Measurements from ENCODE around the gene MMP17.

Gene MMP17

GRCh38 chr12:131796754-131797587, 31.2 kb upstream of the MMP17 start:
- no peak overlapping the region for H3K27ac ChIP-seq (ENCODE audit: low read length)
- no peaks in the 10 kb centered on the region for H3F3A ChIP-seq (ENCODE audit: insufficient read depth, low read length)
- H3K79me2 ChIP-seq (ENCODE audit: low read length): no peaks in the 10 kb centered on the region
- no peak overlapping the region for H3K9ac ChIP-seq (ENCODE audit: low read length)
- no peaks in the 10 kb centered on the region for H3K36me3 ChIP-seq (replicated peaks; ENCODE audit: insufficient read depth, low read length)
- H3K27me3 ChIP-seq (replicated peaks; ENCODE audit: insufficient read depth, low read length): no peaks in the 10 kb centered on the region
- H3K4me1 ChIP-seq (ENCODE audit: low read length): no peaks in the 10 kb centered on the region
- H3K4me2 ChIP-seq (ENCODE audit: low read depth, low read length): no peak overlapping the region
- H2AFZ ChIP-seq (ENCODE audit: low read length): no peak overlapping the region
- no peaks in the 10 kb centered on the region for H3K9me2 ChIP-seq (replicated peaks; ENCODE audit: insufficient read depth, low read length)
- no peaks in the 10 kb centered on the region for H3K9me3 ChIP-seq (replicated peaks; ENCODE audit: insufficient read depth, low read length)
- no peak for DNase-seq
- TF ChIP-seq EZH2 (optimal IDR thresholded peaks at IDR 0.05; ENCODE audit: low read depth, low read length) (no peak), CTCF (IDR thresholded peaks at IDR 0.05; ENCODE audit: low read length) (no peak), EZH2phosphoT487 (IDR thresholded peaks at IDR 0.05; ENCODE audit: low read length) (no peak)
- no peak overlapping the region for H3K4me3 ChIP-seq (ENCODE audit: low read length)
- no peaks in the 10 kb centered on the region for H4K20me1 ChIP-seq (ENCODE audit: insufficient read depth, low read length)

GRCh38 chr12:131797588-131797934, 30.6 kb upstream of the MMP17 start:
- Histone ChIP-seq H3K9ac (ENCODE audit: low read length) (no peak overlapping the region), H3K27me3 (replicated peaks; ENCODE audit: insufficient read depth, low read length) (no peaks in the 10 kb centered on the region), H3K4me1 (ENCODE audit: low read length) (no peaks in the 10 kb centered on the region), H4K20me1 (ENCODE audit: insufficient read depth, low read length) (no peaks in the 10 kb centered on the region), H3K4me3 (ENCODE audit: low read length) (no peak overlapping the region), H2AFZ (ENCODE audit: low read length) (no peak overlapping the region), H3F3A (ENCODE audit: insufficient read depth, low read length) (no peaks in the 10 kb centered on the region), H3K79me2 (ENCODE audit: low read length) (no peaks in the 10 kb centered on the region), H3K9me3 (replicated peaks; ENCODE audit: insufficient read depth, low read length) (no peaks in the 10 kb centered on the region), H3K9me2 (replicated peaks; ENCODE audit: insufficient read depth, low read length) (no peaks in the 10 kb centered on the region), H3K27ac (ENCODE audit: low read length) (no peak overlapping the region), H3K4me2 (ENCODE audit: low read depth, low read length) (no peak overlapping the region), H3K36me3 (replicated peaks; ENCODE audit: insufficient read depth, low read length) (no peaks in the 10 kb centered on the region)
- DNase-seq: no peak
- TF ChIP-seq CTCF (IDR thresholded peaks at IDR 0.05; ENCODE audit: low read length) (no peak), EZH2phosphoT487 (IDR thresholded peaks at IDR 0.05; ENCODE audit: low read length) (no peak), EZH2 (optimal IDR thresholded peaks at IDR 0.05; ENCODE audit: low read depth, low read length) (no peak)

- Histone ChIP-seq H3K4me2 (ENCODE audit: low read depth, low read length) (no peak overlapping the region), H3K27me3 (replicated peaks; ENCODE audit: insufficient read depth, low read length) (no peaks in the 10 kb centered on the region), H3K9me2 (replicated peaks; ENCODE audit: insufficient read depth, low read length) (no peaks in the 10 kb centered on the region), H3K4me1 (ENCODE audit: low read length) (no peaks in the 10 kb centered on the region), H3K36me3 (replicated peaks; ENCODE audit: insufficient read depth, low read length) (no peaks in the 10 kb centered on the region), H3K27ac (ENCODE audit: low read length) (no peak overlapping the region), H3K79me2 (ENCODE audit: low read length) (no peaks in the 10 kb centered on the region), H3K9ac (ENCODE audit: low read length) (no peak overlapping the region), H3F3A (ENCODE audit: insufficient read depth, low read length) (no peaks in the 10 kb centered on the region), H3K4me3 (ENCODE audit: low read length) (no peak overlapping the region), H2AFZ (ENCODE audit: low read length) (no peak overlapping the region), H3K9me3 (replicated peaks; ENCODE audit: insufficient read depth, low read length) (no peaks in the 10 kb centered on the region), H4K20me1 (ENCODE audit: insufficient read depth, low read length) (no peaks in the 10 kb centered on the region)
- TF ChIP-seq EZH2phosphoT487 (IDR thresholded peaks at IDR 0.05; ENCODE audit: low read length) (no peak), EZH2 (optimal IDR thresholded peaks at IDR 0.05; ENCODE audit: low read depth, low read length) (no peak), CTCF (IDR thresholded peaks at IDR 0.05; ENCODE audit: low read length) (no peak)
- DNase-seq: no peak
Measured at GRCh38 chr12:131799195-131799594, 29.0 kb upstream of the MMP17 start.
